SU-DHL-6 (cell line): ENCODE data around the gene APC.

Experiments
- H2AFZ ChIP-seq: fragments of 200-600 bp; sonication (generic); 2 replicates; pipeline ENCODE4 v1.6.1; 2014; ENCODE audit warnings: low read depth, mild to moderate bottlenecking, moderate library complexity, mixed read lengths, antibody characterized with exemption, low read length; ENCODE audit not compliant: severe bottlenecking
- H3F3A ChIP-seq: fragments of 200-600 bp; shearing (Covaris generic); 2 replicates; pipeline ENCODE4 v1.6.0; 2016; ENCODE audit warnings: antibody characterized with exemption, mild to moderate bottlenecking; ENCODE audit not compliant: insufficient read depth
- H3K27ac ChIP-seq: fragments of 200-600 bp; sonication (generic); 2 replicates; pipeline ENCODE4 v1.5.1; 2016; ENCODE audit warnings: low read depth, mild to moderate bottlenecking, low read length, moderate library complexity, mixed read lengths
- H3K27me3 ChIP-seq: fragments of 200-600 bp; sonication (generic), shearing (Covaris generic); 2 replicates; pipeline ENCODE4 v1.6.0; 2014; ENCODE audit warnings: mild to moderate bottlenecking, low read length
- H3K36me3 ChIP-seq: fragments of 200-600 bp; sonication (generic); 2 replicates; pipeline ENCODE4 v1.6.1; 2014; ENCODE audit warnings: mild to moderate bottlenecking, low read length, mixed read lengths
- H3K4me2 ChIP-seq: fragments of 300-600, 200-600 bp; shearing (Covaris generic), sonication (generic); 2 replicates; pipeline ENCODE4 v1.6.0; 2014; ENCODE audit warnings: low read length, low read depth, mild to moderate bottlenecking; ENCODE audit not compliant: poor library complexity, severe bottlenecking
- H3K4me3 ChIP-seq: fragments of 200-600 bp; sonication (generic); 2 replicates; pipeline ENCODE4 v1.5.1; 2014; ENCODE audit warnings: antibody characterized with exemption, low read length, mild to moderate bottlenecking, mixed read lengths; ENCODE audit not compliant: insufficient read depth, poor library complexity, severe bottlenecking
- H3K79me2 ChIP-seq: fragments of 200-600 bp; sonication (generic); 2 replicates; pipeline ENCODE4 v1.6.1; 2014; ENCODE audit warnings: mild to moderate bottlenecking, low read length, moderate library complexity; ENCODE audit not compliant: insufficient read depth
- H3K9ac ChIP-seq: fragments of 200-600 bp; sonication (generic); 2 replicates; pipeline ENCODE4 v1.7.0; 2014; ENCODE audit warnings: mild to moderate bottlenecking, low read length
- H3K9me2 ChIP-seq: fragments of 200-600 bp; sonication (generic); replicated peaks from 2 replicates; pipeline ENCODE4 v1.6.1; 2014; ENCODE audit warnings: low read length; ENCODE audit not compliant: insufficient read depth
- H3K9me3 ChIP-seq: fragments of 200-600 bp; sonication (generic); 2 replicates; pipeline ENCODE4 v1.6.1; 2014; ENCODE audit warnings: low read length, mixed read lengths; ENCODE audit not compliant: insufficient read depth
- H4K20me1 ChIP-seq: fragments of 200-600 bp; sonication (generic); 2 replicates; pipeline ENCODE4 v1.6.1; 2014; ENCODE audit warnings: low read depth, mild to moderate bottlenecking, antibody characterized with exemption, low read length, moderate library complexity, mixed read lengths
- EZH2phosphoT487 ChIP-seq: fragments of 200-600 bp; sonication (generic), shearing (Covaris generic); conservative IDR thresholded peaks from 2 replicates; pipeline ENCODE4 v1.6.1; 2018; ENCODE audit warnings: mild to moderate bottlenecking, antibody characterized with exemption, low read length, moderate library complexity, mixed read lengths
- TF ChIP-seq, protein P1 (sequence below): fragments of 200-600 bp; sonication (generic); IDR thresholded peaks from one replicate; pipeline ENCODE4 v1.5.1; 2017; ENCODE audit warnings: antibody characterized with exemption, mild to moderate bottlenecking, low read length, moderate library complexity; ENCODE audit not compliant: insufficient read depth, poor library complexity, severe bottlenecking

APC gene

DNA sequence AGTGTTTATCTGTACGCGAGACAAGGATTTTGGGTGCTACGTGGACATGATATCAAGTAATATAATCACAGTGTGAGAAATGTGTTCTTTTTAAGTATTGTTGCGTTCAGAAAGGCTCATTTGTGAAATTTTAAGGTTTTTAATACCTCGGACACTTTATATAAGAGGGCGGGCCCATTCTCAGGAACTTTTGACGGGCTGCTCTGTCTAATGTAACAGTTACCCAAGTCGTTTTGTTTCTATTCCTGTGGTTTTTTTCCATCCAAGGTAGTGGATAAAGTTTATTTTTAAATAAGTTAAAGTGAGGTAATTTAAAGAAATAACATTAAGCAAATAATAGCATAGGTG is 123.9 kb downstream of the APC start:
- Histone ChIP-seq H3K9me3 (no peaks in the 10 kb centered on the region), H3K4me3 (peak overlapping the region; percentile 99), H3K4me2 (peak overlapping the region; percentile 97), H2AFZ (peak overlapping the region; percentile 24), H4K20me1 (peaks cover 5% of the 10 kb centered on the region; the same call in 1 of the 2 replicates), H3K9me2 (no peaks in the 10 kb centered on the region), H3K27ac (peak overlapping the region; percentile 41), H3F3A (peaks cover 3% of the 10 kb centered on the region), H3K9ac (peak overlapping the region; percentile 91), H3K79me2 (peaks cover 41% of the 10 kb centered on the region), H3K36me3 (peaks cover 28% of the 10 kb centered on the region), H3K27me3 (no peaks in the 10 kb centered on the region)
- no peak for TF ChIP-seq EZH2phosphoT487
- TF ChIP-seq, protein P1, sequence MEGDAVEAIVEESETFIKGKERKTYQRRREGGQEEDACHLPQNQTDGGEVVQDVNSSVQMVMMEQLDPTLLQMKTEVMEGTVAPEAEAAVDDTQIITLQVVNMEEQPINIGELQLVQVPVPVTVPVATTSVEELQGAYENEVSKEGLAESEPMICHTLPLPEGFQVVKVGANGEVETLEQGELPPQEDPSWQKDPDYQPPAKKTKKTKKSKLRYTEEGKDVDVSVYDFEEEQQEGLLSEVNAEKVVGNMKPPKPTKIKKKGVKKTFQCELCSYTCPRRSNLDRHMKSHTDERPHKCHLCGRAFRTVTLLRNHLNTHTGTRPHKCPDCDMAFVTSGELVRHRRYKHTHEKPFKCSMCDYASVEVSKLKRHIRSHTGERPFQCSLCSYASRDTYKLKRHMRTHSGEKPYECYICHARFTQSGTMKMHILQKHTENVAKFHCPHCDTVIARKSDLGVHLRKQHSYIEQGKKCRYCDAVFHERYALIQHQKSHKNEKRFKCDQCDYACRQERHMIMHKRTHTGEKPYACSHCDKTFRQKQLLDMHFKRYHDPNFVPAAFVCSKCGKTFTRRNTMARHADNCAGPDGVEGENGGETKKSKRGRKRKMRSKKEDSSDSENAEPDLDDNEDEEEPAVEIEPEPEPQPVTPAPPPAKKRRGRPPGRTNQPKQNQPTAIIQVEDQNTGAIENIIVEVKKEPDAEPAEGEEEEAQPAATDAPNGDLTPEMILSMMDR: no peak

DNA sequence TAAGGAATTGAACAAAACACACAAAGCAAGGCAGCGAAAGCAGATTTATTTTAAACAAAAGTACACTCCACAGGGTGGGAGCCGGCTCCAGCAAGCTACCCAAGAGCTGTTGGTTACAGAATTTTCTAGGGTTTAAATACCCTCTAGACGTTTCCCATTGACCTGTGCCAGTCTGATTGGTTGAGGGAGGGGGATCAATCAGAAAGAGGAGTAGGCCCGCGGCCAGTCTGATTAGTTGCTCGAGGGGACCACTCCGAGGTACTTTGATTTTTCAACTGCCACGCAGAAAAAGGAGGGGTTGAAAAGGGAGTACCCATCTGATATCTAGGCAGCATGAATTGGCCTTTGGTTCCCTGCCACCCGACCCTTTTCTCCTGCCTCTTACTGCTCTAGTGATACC is 124.4 kb downstream of the APC start:
- peak overlapping the region; percentile 97 for H3K4me2 ChIP-seq
- no peaks in the 10 kb centered on the region for H3K9me2 ChIP-seq
- H4K20me1 ChIP-seq: peaks cover 5% of the 10 kb centered on the region; the same call in 1 of the 2 replicates
- peak overlapping the region; percentile 99 for H3K4me3 ChIP-seq
- peaks cover 41% of the 10 kb centered on the region for H3K79me2 ChIP-seq
- H3K9ac ChIP-seq: peak overlapping the region; percentile 91
- H3K27me3 ChIP-seq: no peaks in the 10 kb centered on the region
- TF ChIP-seq, protein P1: no peak
- no peak for TF ChIP-seq EZH2phosphoT487
- H3K27ac ChIP-seq: no peak overlapping the region
- H2AFZ ChIP-seq: no peak overlapping the region
- no peaks in the 10 kb centered on the region for H3K9me3 ChIP-seq
- H3F3A ChIP-seq: peaks cover 5% of the 10 kb centered on the region
- peaks cover 33% of the 10 kb centered on the region for H3K36me3 ChIP-seq

DNA sequence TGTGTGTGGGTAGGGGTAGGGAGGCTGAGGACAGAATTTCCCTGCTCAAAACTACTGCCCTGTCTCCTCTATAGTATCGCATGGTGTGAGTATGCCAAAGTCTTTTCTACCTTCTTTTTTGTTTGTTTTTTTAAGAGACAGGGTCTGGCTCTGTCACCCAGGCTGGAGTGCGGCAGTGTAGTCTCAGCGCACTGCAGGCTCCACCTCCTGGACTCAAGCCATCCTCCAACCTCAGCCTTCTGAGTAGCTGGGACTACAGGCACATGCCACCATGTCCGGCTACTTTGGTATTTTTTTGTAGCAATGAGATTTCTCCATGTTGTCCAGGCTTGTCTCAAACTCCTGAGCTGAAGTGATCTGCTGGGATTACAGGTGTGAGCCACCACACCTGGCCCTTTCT is 125.9 kb downstream of the APC start:
- Histone ChIP-seq H3K4me3 (no peak overlapping the region), H3K36me3 (peaks cover 44% of the 10 kb centered on the region), H3K27ac (no peak overlapping the region), H3K9me2 (no peaks in the 10 kb centered on the region), H3K9me3 (no peaks in the 10 kb centered on the region), H4K20me1 (peaks cover 5% of the 10 kb centered on the region; the same call in 1 of the 2 replicates), H3K9ac (no peak overlapping the region; the same call in 1 of the 2 replicates), H3K79me2 (peaks cover 41% of the 10 kb centered on the region), H3K4me2 (peak overlapping the region; percentile 97), H2AFZ (no peak overlapping the region), H3F3A (peaks cover 5% of the 10 kb centered on the region), H3K27me3 (no peaks in the 10 kb centered on the region)
- TF ChIP-seq EZH2phosphoT487: no peak
- TF ChIP-seq, protein P1: no peak

DNA sequence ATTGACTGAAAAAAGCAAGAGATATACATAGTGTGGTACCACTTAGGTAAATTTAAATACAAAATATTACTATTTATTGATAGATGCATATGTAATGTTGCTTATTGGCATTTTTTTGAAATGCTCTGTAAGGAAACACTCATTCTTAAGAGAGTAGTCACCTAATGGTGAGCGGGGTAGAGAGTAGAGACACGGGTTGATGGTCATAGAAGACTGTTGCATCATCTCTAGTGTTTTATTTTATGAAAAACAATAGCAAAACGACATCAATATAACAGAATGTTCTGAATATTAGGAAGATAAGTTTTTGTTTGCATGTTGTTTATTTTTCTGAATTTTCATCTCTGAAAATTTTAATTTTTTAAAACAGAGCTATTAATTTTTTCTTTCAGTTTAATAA is 127.4 kb downstream of the APC start:
- peaks cover 5% of the 10 kb centered on the region; the same call in 1 of the 2 replicates for H3F3A ChIP-seq
- H3K4me2 ChIP-seq: no peak overlapping the region
- peaks cover 5% of the 10 kb centered on the region; the same call in 1 of the 2 replicates for H4K20me1 ChIP-seq
- H3K36me3 ChIP-seq: peaks cover 44% of the 10 kb centered on the region
- no peak overlapping the region for H3K27ac ChIP-seq
- H3K79me2 ChIP-seq: peaks cover 41% of the 10 kb centered on the region
- TF ChIP-seq, protein P1: no peak
- TF ChIP-seq EZH2phosphoT487: no peak
- H3K9me3 ChIP-seq: no peaks in the 10 kb centered on the region
- no peak overlapping the region for H2AFZ ChIP-seq
- H3K27me3 ChIP-seq: no peaks in the 10 kb centered on the region
- H3K9ac ChIP-seq: no peak overlapping the region
- no peaks in the 10 kb centered on the region for H3K9me2 ChIP-seq
- no peak overlapping the region for H3K4me3 ChIP-seq
